Occipital lobe (tissue), 3 donors: ENCODE results near the gene DCAF11. TPM values are rescaled to one million over a fixed set of nuclear protein-coding genes. Genes with fewer than 3 reads are reported as not detected.

ENCODE experiments used
- DNase-seq: peaks from one replicate; lab custom pipeline; 2025; lab: John Stamatoyannopoulos, UW
- small RNA-seq: library from RNA; depleted of rRNA; stranded (forward); fragments of <200 nt; gene quantifications from one replicate; pipeline ENCODE3, GENCODE V24; 2014
- total RNA-seq: library from RNA; depleted of rRNA; stranded (reverse); fragments of >200 nt; gene quantifications from one replicate; pipeline ENCODE4 v1.2.3, GENCODE V29; 2014

DCAF11 gene
- total RNA-seq, 1 donor from 2014 or later = 60.0 TPM

DNA sequence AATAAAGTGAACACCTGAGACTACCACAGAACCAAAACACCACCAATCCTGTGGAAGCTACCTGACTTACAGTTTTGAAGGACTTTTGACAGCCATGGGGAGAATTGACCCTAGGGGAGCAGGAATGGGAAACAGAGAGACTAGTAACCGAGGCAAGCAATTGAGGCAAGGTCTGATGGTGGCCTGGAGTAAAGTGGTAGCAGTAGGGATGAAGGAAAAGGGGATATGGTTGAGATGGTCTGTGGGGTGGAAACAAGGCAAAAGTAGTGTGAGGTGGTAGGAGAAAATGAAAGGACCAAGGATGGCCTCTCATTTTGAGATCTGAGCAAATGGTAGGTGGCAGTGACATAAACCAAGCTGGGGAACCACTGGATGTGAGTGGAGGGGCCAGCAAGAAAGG lies 42.3 kb downstream of the DCAF11 start:
- DNase-seq = no peak

DNA sequence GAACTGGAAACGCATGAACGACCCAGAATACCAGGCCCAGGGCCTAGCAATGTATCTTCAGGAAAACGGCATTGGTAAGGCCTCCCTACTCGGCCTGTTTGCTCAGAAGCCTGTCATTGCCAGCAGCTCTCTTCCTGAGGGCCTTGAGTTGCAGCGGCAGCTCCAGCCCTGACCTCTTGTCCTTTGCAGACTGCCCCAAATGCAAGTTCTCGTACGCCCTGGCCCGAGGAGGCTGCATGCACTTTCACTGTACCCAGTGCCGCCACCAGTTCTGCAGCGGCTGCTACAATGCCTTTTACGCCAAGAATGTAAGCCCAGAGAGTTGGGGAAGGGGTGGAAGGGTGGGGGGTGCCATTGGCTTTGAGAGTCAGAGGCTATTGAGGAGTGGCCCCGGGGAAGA lies 42.8 kb downstream of the DCAF11 start:
- DNase-seq = no peak

- no peak for DNase-seq
Observed at GRCh38 chr14:24159777-24160498, 45.4 kb downstream of the DCAF11 start.

GRCh38 chr14:24160499-24160849 lies 45.9 kb downstream of the DCAF11 start:
- DNase-seq = no peak

DNA sequence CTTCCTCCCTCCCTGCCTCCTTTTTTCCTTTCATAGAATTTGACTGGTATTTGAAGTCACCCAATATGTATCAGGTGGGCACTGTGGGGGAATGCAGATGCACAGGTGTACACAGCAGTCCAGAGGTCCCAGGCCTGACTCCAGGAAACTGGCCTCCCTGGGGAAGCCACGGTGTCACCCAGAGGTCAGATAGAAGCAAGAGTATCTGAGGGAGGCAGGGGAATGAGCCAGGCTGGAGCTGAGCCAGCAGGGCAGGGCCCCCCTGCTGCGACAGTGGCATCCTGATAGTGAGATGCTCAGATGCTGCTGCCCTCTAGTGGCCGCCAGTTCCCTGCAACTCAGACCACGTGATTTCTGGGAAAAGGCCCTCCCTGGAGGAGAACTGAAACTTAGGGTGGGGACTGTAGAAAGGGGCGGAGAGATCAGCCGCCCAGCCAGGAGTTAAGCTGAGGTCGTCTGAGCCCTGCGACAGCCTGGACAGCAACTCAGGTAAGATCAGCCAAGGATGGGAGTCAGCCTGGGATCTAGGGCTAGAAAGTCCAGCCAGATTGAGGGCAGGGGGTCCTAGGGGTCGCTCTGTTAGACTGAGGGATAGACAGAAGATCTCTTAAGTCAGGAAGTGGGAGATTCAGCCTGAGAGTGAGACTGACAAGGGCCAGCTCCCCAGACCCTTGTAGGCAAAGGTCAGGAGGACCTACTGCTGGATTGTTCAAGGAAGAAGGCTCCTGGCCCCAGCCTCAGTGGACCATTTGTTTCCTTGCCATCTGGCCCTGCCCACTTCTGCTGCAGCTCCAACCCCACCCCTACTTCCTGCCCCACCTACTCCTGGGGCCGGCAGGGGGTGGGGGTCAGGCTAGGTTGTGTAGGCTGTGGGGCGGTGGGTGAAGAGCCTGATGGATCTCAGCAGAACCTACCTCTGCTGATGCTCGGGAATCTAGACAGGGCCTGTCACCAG lies 46.5 kb downstream of the DCAF11 start, which contains the start of gene IRF9:
Gene IRF9, plus strand, starts transcription at position 416 of the 955 bp plus-strand sequence. CDS start 880 bp downstream, outside the sequence.
- peak; percentile 93 for DNase-seq

- DNase-seq = no peak
Observed at GRCh38 chr14:24162093-24162492, 47.5 kb downstream of the DCAF11 start.

- DNase-seq = no peak
Observed at GRCh38 chr14:24164518-24164991, 50.0 kb downstream of the DCAF11 start.

GRCh38 chr14:24165785-24166184 lies 51.2 kb downstream of the DCAF11 start:
- DNase-seq = no peak

DNA sequence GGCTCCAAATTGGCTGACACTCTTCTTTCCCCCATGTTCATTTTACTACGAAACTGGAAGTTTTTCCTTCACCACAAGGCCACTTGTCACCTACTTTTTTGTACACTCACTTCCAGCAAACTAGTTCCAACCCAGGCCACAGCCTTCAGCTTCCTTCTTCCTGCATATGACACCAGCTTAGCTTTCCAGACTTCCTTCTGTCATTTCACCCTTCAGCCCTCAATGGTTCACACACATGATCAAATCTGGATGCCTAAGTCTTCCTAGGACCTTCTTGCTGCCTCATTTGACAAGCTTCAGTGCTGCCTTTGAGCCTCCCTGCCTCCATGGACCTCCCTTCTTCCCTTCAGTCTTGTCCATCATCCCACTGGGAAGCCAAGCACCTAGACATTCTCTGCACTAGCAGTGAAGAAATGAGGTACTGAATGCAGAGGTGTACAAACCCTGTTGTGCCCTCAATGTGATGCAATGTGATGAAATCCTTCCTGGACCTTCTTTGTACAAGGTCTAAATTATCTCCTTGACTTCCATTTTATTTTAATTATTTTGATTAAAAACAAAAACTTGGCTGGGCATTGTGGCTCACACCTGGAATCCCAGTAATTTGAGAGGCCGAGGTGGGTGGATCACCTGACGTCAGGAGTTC lies 53.0 kb downstream of the DCAF11 start:
- no peak for DNase-seq

- DNase-seq = peak; percentile 85
Observed at GRCh38 chr14:24171422-24172260, 57.1 kb downstream of the DCAF11 start, which contains the start of gene REC8. TSS of gene REC8 (plus strand) at chr14:24172080. CDS start at chr14:24172553, 473 bp downstream.

DNA sequence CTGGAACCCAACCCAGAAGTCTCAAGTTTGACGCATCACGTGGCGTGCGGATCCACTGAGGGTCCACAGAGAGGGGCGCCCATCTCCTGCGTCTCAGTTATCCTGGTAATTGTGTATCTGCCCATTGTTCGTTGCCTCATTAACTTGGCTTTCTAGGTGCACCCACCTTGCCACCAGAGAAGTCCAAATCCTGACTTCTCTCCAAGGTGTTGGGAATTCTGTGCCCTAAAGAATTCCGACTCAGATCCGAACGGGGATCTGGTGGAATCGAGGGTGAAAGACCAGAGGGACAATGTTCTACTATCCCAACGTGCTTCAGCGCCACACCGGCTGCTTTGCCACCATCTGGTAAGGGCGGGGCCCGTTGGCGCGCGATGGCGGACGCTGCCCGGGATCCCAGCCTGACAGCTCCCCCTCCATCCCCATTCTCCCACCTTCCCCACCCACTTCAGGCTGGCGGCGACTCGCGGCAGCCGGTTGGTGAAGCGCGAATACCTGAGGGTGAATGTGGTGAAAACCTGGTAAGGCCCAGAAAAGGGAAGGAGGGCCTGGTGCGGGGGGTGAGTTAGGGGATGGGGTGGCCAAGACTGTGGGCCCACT lies 57.8 kb downstream of the DCAF11 start:
- no peak for DNase-seq

- DNase-seq = peak; percentile 40
Observed at GRCh38 chr14:24172871-24173281, 58.3 kb downstream of the DCAF11 start.

Small RNA genes lying within 50 kb of the gene (small RNA-seq; reads per million reads assigned to genes)
- gene IRF9 (not detected), gene RNA5SP383 (not detected)

Other genes starting within 250 kb of the DCAF11 start
- gene DHRS4, start 161.0 kb upstream of the DCAF11 start, total RNA-seq = 4.4 TPM
- 1.9 TPM for gene DHRS4L2, start 125.8 kb upstream of the DCAF11 start, total RNA-seq
- gene CARMIL3, start 62.8 kb upstream of the DCAF11 start, total RNA-seq = 24.2 TPM
- 10.8 TPM for gene CPNE6, start 43.2 kb upstream of the DCAF11 start, total RNA-seq
- gene PCK2, start 20.5 kb upstream of the DCAF11 start, total RNA-seq = 1.1 TPM
- gene NRL, start 172 bp downstream of the DCAF11 start, total RNA-seq = 0.94 TPM
- not detected for gene FITM1, start 15.9 kb downstream of the DCAF11 start, total RNA-seq
- gene PSME1, start 21.4 kb downstream of the DCAF11 start, total RNA-seq = 24.5 TPM
- gene EMC9, start 26.8 kb downstream of the DCAF11 start, total RNA-seq = 9.5 TPM
- 26.0 TPM for gene PSME2, start 31.8 kb downstream of the DCAF11 start, total RNA-seq
- gene RNF31, start 32.7 kb downstream of the DCAF11 start, total RNA-seq = 20.4 TPM
- gene IRF9, start 46.5 kb downstream of the DCAF11 start, total RNA-seq = 20.7 TPM
- 20.4 TPM for gene REC8, start 57.3 kb downstream of the DCAF11 start, total RNA-seq
- gene IPO4, start 74.0 kb downstream of the DCAF11 start, total RNA-seq = 11.7 TPM
- gene TM9SF1, start 80.7 kb downstream of the DCAF11 start, total RNA-seq = 20.6 TPM
- not detected for gene TSSK4, start 90.9 kb downstream of the DCAF11 start, total RNA-seq
- gene CHMP4A, start 98.7 kb downstream of the DCAF11 start, total RNA-seq = 41.5 TPM
- 15.6 TPM for gene MDP1, start 101.3 kb downstream of the DCAF11 start, total RNA-seq
- gene NEDD8, start 117.6 kb downstream of the DCAF11 start, total RNA-seq = 51.3 TPM
- 38.8 TPM for gene GMPR2, start 118.2 kb downstream of the DCAF11 start, total RNA-seq
- 45.1 TPM for gene TINF2, start 127.8 kb downstream of the DCAF11 start, total RNA-seq
- gene TGM1, start 148.4 kb downstream of the DCAF11 start, total RNA-seq = 0.94 TPM
- 19.5 TPM for gene RABGGTA, start 156.8 kb downstream of the DCAF11 start, total RNA-seq
- 4.1 TPM for gene DHRS1, start 185.0 kb downstream of the DCAF11 start, total RNA-seq
- 23.7 TPM for gene NOP9, start 185.1 kb downstream of the DCAF11 start, total RNA-seq
- gene CIDEB, start 193.2 kb downstream of the DCAF11 start, total RNA-seq = 3.4 TPM
- gene LTB4R2, start 195.4 kb downstream of the DCAF11 start, total RNA-seq = 1.4 TPM
- gene LTB4R, start 196.7 kb downstream of the DCAF11 start, total RNA-seq = 1.6 TPM
- gene ADCY4, start 220.3 kb downstream of the DCAF11 start, total RNA-seq = 1.4 TPM
- gene RIPK3, start 225.2 kb downstream of the DCAF11 start, total RNA-seq = 0.47 TPM